ENCODE results near the gene ZNF574. TPM values are rescaled to one million over a fixed set of nuclear protein-coding genes. Genes with fewer than 3 reads are reported as not detected.

The ZNF574 gene
- total RNA-seq, 3 donors from 2014 or later, result 19.9 to 20.7 (median 20.6) TPM

- Mint-ChIP-seq H3K36me3 (ENCODE audit: insufficient read depth) (no peaks in the 10 kb centered on the region), H3K4me1 (ENCODE audit: low read depth) (peaks cover 2% of the 10 kb centered on the region), H3K27me3 (ENCODE audit: low read depth) (peaks cover 16% of the 10 kb centered on the region), H3K4me3 (no peak overlapping the region), H3K9me3 (no peaks in the 10 kb centered on the region)
- DNase-seq (no peak), ATAC-seq (no peak)
These were observed 8.6 kb upstream of the ZNF574 start for GRCh38 chr19:42067315-42067888.

GRCh38 chr19:42068361-42068755 is 7.6 kb upstream of the ZNF574 start:
- Mint-ChIP-seq H3K27me3 (ENCODE audit: low read depth) (peaks cover 16% of the 10 kb centered on the region), H3K4me3 (no peak overlapping the region), H3K36me3 (ENCODE audit: insufficient read depth) (no peaks in the 10 kb centered on the region), H3K4me1 (ENCODE audit: low read depth) (peaks cover 2% of the 10 kb centered on the region), H3K9me3 (no peaks in the 10 kb centered on the region)
- DNase-seq (no peak), ATAC-seq (no peak)

GRCh38 chr19:42068756-42069571 is 7.0 kb upstream of the ZNF574 start:
- H3K4me1 Mint-ChIP-seq (ENCODE audit: low read depth), result peaks cover 2% of the 10 kb centered on the region
- ATAC-seq, result no peak
- H3K27me3 Mint-ChIP-seq (ENCODE audit: low read depth), result peaks cover 16% of the 10 kb centered on the region
- no peak overlapping the region for H3K4me3 Mint-ChIP-seq
- H3K36me3 Mint-ChIP-seq (ENCODE audit: insufficient read depth), result no peaks in the 10 kb centered on the region
- DNase-seq, result no peak
- H3K9me3 Mint-ChIP-seq, result no peaks in the 10 kb centered on the region

- H3K36me3 Mint-ChIP-seq (ENCODE audit: insufficient read depth), result no peaks in the 10 kb centered on the region
- DNase-seq (no peak), ATAC-seq (peak; percentile 39 to 48)
- H3K4me3 Mint-ChIP-seq, result no peak within 1 kb of the TSS
- peaks cover 11% of the 10 kb centered on the region for H3K27me3 Mint-ChIP-seq (ENCODE audit: low read depth)
- no peaks in the 10 kb centered on the region for H3K9me3 Mint-ChIP-seq
- peaks cover 6% of the 10 kb centered on the region for H3K4me1 Mint-ChIP-seq (ENCODE audit: low read depth)
These were observed 6.2 kb upstream of the ZNF574 start, which contains the start of gene GRIK5 for GRCh38 chr19:42069619-42070351. Gene GRIK5 (minus strand): TSS chr19:42070206. CDS start chr19:42065770, 4,436 bp downstream.

GRCh38 chr19:42071247-42071646 is 4.7 kb upstream of the ZNF574 start:
- Mint-ChIP-seq H3K4me3 (no peak overlapping the region), H3K27me3 (ENCODE audit: low read depth) (peaks cover 6% of the 10 kb centered on the region), H3K4me1 (ENCODE audit: low read depth) (peaks cover 13% of the 10 kb centered on the region), H3K36me3 (ENCODE audit: insufficient read depth) (no peaks in the 10 kb centered on the region), H3K9me3 (no peaks in the 10 kb centered on the region)
- ATAC-seq, result no peak
- no peak for DNase-seq

GRCh38 chr19:42074513-42075363 is 1.2 kb upstream of the ZNF574 start:
- peak overlapping the region; percentile 91 for H3K4me3 Mint-ChIP-seq
- ATAC-seq, result no peak
- H3K9me3 Mint-ChIP-seq, result no peaks in the 10 kb centered on the region
- H3K36me3 Mint-ChIP-seq (ENCODE audit: insufficient read depth), result peaks cover 6% of the 10 kb centered on the region
- no peak for DNase-seq
- H3K27me3 Mint-ChIP-seq (ENCODE audit: low read depth), result peaks cover 6% of the 10 kb centered on the region
- H3K4me1 Mint-ChIP-seq (ENCODE audit: low read depth), result peaks cover 33% of the 10 kb centered on the region

- Mint-ChIP-seq H3K27me3 (ENCODE audit: low read depth) (peaks cover 6% of the 10 kb centered on the region), H3K4me3 (peak overlapping the region; percentile 91)
These were observed 676 bp upstream of the ZNF574 start for GRCh38 chr19:42075364-42075615.

GRCh38 chr19:42076380-42076944 is 496 bp downstream of the ZNF574 start:
- Mint-ChIP-seq H3K36me3 (ENCODE audit: insufficient read depth) (peaks cover 9% of the 10 kb centered on the region), H3K4me3 (peak overlapping the region; percentile 98), H3K27me3 (ENCODE audit: low read depth) (peaks cover 3% of the 10 kb centered on the region), H3K4me1 (ENCODE audit: low read depth) (peaks cover 37% of the 10 kb centered on the region), H3K9me3 (no peaks in the 10 kb centered on the region)
- DNase-seq (peak; percentile 31), ATAC-seq (peak in 1 of 2 donors; percentile 19)

More at GRCh38 chr19:42075364-42075615, 676 bp upstream of the ZNF574 start:
- DNase-seq (no peak), ATAC-seq (peak; percentile 2)
- H3K36me3 Mint-ChIP-seq (ENCODE audit: insufficient read depth), result peaks cover 6% of the 10 kb centered on the region
- H3K4me1 Mint-ChIP-seq (ENCODE audit: low read depth), result peaks cover 33% of the 10 kb centered on the region
- no peaks in the 10 kb centered on the region for H3K9me3 Mint-ChIP-seq

GRCh38 chr19:42078058-42078457 is 2.1 kb downstream of the ZNF574 start:
- Mint-ChIP-seq H3K4me1 (ENCODE audit: low read depth) (peaks cover 43% of the 10 kb centered on the region), H3K27me3 (ENCODE audit: low read depth) (no peaks in the 10 kb centered on the region), H3K4me3 (peak overlapping the region; percentile 98), H3K9me3 (no peaks in the 10 kb centered on the region), H3K36me3 (ENCODE audit: insufficient read depth) (peaks cover 16% of the 10 kb centered on the region)
- no peak for DNase-seq
- no peak for ATAC-seq

- ATAC-seq (no peak), DNase-seq (no peak)
- peak overlapping the region; percentile 39 for H3K4me3 Mint-ChIP-seq
- peaks cover 43% of the 10 kb centered on the region for H3K4me1 Mint-ChIP-seq (ENCODE audit: low read depth)
- H3K36me3 Mint-ChIP-seq (ENCODE audit: insufficient read depth), result peaks cover 16% of the 10 kb centered on the region
- no peaks in the 10 kb centered on the region for H3K9me3 Mint-ChIP-seq
- no peaks in the 10 kb centered on the region for H3K27me3 Mint-ChIP-seq (ENCODE audit: low read depth)
These were observed 2.7 kb downstream of the ZNF574 start for GRCh38 chr19:42078538-42079275.

- ATAC-seq, result no peak
- H3K9me3 Mint-ChIP-seq, result no peaks in the 10 kb centered on the region
- H3K27me3 Mint-ChIP-seq (ENCODE audit: low read depth), result no peaks in the 10 kb centered on the region
- H3K4me1 Mint-ChIP-seq (ENCODE audit: low read depth), result peaks cover 43% of the 10 kb centered on the region
- H3K36me3 Mint-ChIP-seq (ENCODE audit: insufficient read depth), result peaks cover 16% of the 10 kb centered on the region
- no peak overlapping the region for H3K4me3 Mint-ChIP-seq
- no peak for DNase-seq
These were observed 3.3 kb downstream of the ZNF574 start for GRCh38 chr19:42079276-42079669.

GRCh38 chr19:42079886-42080763 is 4.2 kb downstream of the ZNF574 start:
- H3K9me3 Mint-ChIP-seq, result no peaks in the 10 kb centered on the region
- no peak for ATAC-seq
- H3K4me1 Mint-ChIP-seq (ENCODE audit: low read depth), result peaks cover 37% of the 10 kb centered on the region
- H3K36me3 Mint-ChIP-seq (ENCODE audit: insufficient read depth), result peaks cover 16% of the 10 kb centered on the region
- no peak for DNase-seq
- H3K27me3 Mint-ChIP-seq (ENCODE audit: low read depth), result no peaks in the 10 kb centered on the region
- H3K4me3 Mint-ChIP-seq, result no peak overlapping the region
